Ishikawa (cell line): ENCODE measurements around the gene GLIPR1.

Experiments
- CEBPB ChIP-seq: IDR thresholded peaks from 2 replicates; pipeline ENCODE4 v1.6.1; 2012
- CREB1 ChIP-seq: IDR thresholded peaks from 2 replicates; pipeline ENCODE4 v1.6.1; 2012; ENCODE audit warnings: low read depth
- EGR1 ChIP-seq: IDR thresholded peaks from 2 replicates; pipeline ENCODE4 v1.6.1; 2012
- EP300 ChIP-seq: IDR thresholded peaks from 2 replicates; pipeline ENCODE4 v1.6.1; 2012; ENCODE audit warnings: borderline replicate concordance
- FOXM1 ChIP-seq: IDR thresholded peaks from 2 replicates; pipeline ENCODE4 v1.6.1; 2012; ENCODE audit warnings: low read depth, borderline replicate concordance
- MAX ChIP-seq: IDR thresholded peaks from 2 replicates; pipeline ENCODE4 v1.6.1; 2012
- NFIC ChIP-seq: IDR thresholded peaks from 2 replicates; pipeline ENCODE4 v1.6.1; 2012
- RAD21 ChIP-seq: IDR thresholded peaks from 2 replicates; pipeline ENCODE4 v1.6.1; 2012; ENCODE audit warnings: low read depth
- REST ChIP-seq: IDR thresholded peaks from 2 replicates; pipeline ENCODE4 v1.6.1; 2012; ENCODE audit warnings: low read depth, mild to moderate bottlenecking
- TAF1 ChIP-seq: IDR thresholded peaks from 2 replicates; pipeline ENCODE4 v1.6.1; 2012; ENCODE audit warnings: low read depth, mild to moderate bottlenecking
- TCF12 ChIP-seq: IDR thresholded peaks from 2 replicates; pipeline ENCODE4 v1.6.1; 2012; ENCODE audit warnings: low read depth
- TEAD4 ChIP-seq: IDR thresholded peaks from 2 replicates; pipeline ENCODE4 v1.6.1; 2012
- USF1 ChIP-seq: IDR thresholded peaks from 2 replicates; pipeline ENCODE4 v1.6.1; 2012
- YY1 ChIP-seq: IDR thresholded peaks from 2 replicates; pipeline ENCODE4 v1.6.1; 2012; ENCODE audit warnings: low read depth
- ZBTB7A ChIP-seq: IDR thresholded peaks from 2 replicates; pipeline ENCODE4 v1.6.1; 2012; ENCODE audit warnings: low read depth

GLIPR1 gene

GRCh38 chr12:75474116-75474515, 6.4 kb upstream of the GLIPR1 start:
- TF ChIP-seq MAX (no peak), TAF1 (no peak), EGR1 (no peak), ZBTB7A (no peak), RAD21 (no peak), CEBPB (no peak), EP300 (no peak), YY1 (no peak), FOXM1 (no peak), CREB1 (no peak), USF1 (no peak), NFIC (no peak), REST (no peak), TEAD4 (no peak), TCF12 (no peak)

GRCh38 chr12:75476071-75476470, 4.5 kb upstream of the GLIPR1 start:
- no peak for TF ChIP-seq TAF1
- no peak for TF ChIP-seq MAX
- TF ChIP-seq EP300, result no peak
- TF ChIP-seq REST, result no peak
- TF ChIP-seq CEBPB, result no peak
- TF ChIP-seq YY1, result no peak
- no peak for TF ChIP-seq NFIC
- no peak for TF ChIP-seq CREB1
- TF ChIP-seq ZBTB7A, result no peak
- no peak for TF ChIP-seq RAD21
- no peak for TF ChIP-seq FOXM1
- TF ChIP-seq EGR1, result no peak
- no peak for TF ChIP-seq TCF12
- TF ChIP-seq USF1, result no peak
- TF ChIP-seq TEAD4, result no peak

- no peak for TF ChIP-seq CEBPB
- TF ChIP-seq TCF12, result no peak
- TF ChIP-seq RAD21, result no peak
- TF ChIP-seq CREB1, result no peak
- no peak for TF ChIP-seq USF1
- no peak for TF ChIP-seq EGR1
- no peak for TF ChIP-seq EP300
- TF ChIP-seq FOXM1, result no peak
- TF ChIP-seq MAX, result no peak
- no peak for TF ChIP-seq REST
- TF ChIP-seq TEAD4, result no peak
- TF ChIP-seq YY1, result no peak
Measured at GRCh38 chr12:75477137-75477536, 3.4 kb upstream of the GLIPR1 start.

GRCh38 chr12:75478116-75478794, 2.3 kb upstream of the GLIPR1 start:
- TF ChIP-seq EGR1 (no peak), MAX (no peak), RAD21 (no peak), REST (no peak), CEBPB (no peak), EP300 (no peak)
